GM18867 (cell line): ENCODE measurements around the gene CHP2.
"Not testable (repeated sequence)": the region's sequence is repeated elsewhere in the genome, so short reads cannot be mapped to it uniquely, and the experiment has no call there.

ENCODE experiments used
- ATAC-seq: cut with Tn5 transposase; IDR thresholded peaks from one replicate; pipeline ENCODE4 v1.9.1; 2021; ENCODE audit warnings: mild to moderate bottlenecking, moderate library complexity; ENCODE audit not compliant: unreplicated experiment

The CHP2 gene

DNA sequence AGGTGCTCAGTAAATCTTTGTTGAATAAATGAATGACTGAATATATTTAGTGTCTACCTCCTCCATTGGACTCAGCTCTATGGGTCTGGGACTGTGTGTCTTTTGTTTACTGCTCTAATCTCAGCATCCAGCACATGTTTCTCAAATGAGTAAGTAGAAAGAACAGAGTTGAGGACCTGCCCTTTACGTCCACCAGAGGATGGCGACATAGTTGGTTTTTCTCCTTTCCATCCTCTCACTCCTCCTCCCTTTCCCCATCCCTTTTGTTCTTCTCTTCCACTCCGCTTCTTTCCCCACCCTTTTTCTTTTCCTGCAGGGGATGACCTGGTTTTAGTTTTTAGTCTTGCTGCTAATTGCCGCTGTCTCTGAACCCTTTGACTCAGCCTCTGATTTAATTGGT, 12.1 kb upstream of the CHP2 start:
- no peak for ATAC-seq

DNA sequence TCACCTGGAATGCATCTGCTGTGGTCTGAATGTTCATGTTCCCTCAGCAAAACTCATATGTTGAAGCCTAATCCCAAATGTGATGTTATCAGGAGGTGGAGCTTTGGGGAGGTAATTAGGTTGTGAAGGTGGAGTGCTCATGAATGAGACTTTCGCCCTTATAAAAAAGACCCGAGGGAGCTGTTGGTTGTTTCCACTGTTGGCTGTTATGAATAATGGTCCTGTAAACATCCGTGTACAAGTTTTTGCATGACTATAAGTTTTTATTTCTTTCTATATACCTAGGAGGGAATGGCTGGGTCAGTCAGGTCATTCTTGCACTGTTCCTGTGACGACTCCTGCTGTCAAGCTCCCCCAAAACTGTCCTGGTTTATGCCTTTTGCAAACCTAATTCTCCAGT, 9.6 kb upstream of the CHP2 start:
- no peak for ATAC-seq

DNA sequence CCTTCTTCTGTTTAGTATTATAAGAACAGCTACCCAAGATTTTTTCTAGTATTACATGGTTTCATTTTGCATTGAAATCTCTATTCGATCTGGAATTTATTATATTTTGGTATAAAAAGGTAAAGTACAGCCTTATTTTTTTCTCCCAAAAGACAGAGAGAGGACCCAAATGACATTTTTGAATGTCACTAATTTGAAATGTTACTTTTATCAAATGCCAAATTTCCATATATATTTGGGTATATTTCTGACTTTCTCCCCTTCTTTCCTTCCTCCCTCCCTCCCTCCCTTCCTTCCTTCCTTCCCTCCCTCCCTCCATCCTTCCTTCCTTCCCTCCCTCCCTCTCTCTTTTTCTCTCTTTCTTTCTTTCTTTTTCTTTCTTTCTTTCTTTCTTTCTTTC, 6.2 kb upstream of the CHP2 start:
- no peak for ATAC-seq

DNA sequence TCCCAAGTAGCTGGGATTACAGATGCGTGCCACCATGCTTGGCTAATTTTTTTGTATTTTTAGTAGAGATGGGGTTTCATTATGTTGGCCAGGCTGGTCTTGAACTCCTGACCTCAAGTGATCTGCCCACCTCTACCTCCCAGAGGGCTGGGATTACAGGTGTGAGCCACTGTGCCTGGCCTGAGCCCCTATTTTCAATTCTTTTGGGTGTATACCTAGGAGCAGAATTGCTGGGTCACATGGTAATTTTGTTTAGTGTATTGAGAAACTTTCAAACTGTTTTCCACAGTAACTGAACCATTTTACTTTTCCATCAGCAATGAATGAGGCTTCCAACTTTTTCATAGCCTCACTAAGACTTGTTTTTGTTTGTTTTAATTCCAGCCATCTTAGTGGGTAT, 3.8 kb upstream of the CHP2 start:
- not testable (repeated sequence) for ATAC-seq

DNA sequence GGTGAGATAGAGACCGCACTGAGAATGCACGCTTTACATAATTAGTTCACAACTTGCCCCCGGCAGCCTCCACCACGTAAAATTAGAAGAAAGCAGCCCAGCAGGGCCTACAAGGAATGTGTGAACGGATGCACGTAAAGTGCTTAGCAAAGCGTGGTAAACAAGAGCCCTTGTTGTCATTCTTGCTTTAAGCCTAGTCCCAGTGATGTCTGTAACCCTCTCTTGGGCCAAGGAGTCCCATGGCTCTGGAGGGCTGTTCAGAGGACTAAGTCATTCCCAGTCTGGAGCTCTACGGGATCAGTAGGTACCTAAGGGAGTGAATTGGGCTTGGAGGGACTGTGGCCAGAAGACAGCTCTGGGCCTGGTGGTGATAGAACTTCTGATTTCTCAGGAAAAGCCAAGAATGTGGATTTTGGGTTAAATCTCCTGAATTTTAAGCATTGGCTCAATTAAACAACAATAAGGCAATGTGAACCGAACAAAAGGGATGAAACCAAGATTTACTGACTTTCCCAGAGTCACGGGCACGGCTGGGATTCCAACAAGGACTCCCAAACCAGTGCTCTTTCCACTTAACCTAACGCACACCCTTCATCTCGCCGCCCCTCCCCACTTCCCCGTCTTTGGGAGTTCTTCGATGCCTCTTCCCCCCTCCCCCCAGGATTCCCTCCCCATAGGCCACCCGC, 775 bp upstream of the CHP2 start:
- no peak for ATAC-seq

DNA sequence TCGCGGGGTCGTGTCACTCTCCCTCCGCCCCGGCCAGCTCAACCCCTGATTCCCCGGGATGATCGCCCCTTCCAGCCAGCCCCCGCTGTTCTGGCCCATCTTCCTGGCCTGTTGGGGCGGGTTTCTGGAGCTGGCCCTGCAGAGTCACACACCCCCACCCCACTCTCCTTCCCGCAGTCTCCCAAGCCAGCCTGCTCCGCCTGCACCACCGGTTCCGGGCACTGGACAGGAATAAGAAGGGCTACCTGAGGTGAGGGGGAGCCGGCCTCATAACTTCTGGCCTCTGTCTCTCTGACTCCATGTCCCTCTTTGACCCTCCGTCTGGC, 621 bp downstream of the CHP2 start:
- ATAC-seq, result no peak

DNA sequence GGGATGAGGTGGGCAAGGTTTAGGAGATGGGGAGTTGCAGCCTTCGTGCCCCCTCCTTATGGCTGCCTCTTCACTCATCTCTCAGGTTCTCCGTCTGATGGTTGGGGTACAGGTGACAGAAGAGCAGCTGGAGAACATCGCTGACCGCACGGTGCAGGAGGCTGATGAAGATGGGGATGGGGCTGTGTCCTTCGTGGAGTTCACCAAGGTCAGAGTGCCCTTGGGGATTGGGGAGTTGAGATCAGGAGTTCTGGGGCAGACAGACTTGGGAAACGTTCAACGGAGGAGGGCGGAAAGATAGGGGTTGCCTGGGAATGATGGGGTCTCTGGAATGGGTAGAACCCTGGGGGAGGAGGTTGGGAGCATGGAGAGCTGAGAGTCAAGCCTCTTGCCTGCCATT, 2.3 kb downstream of the CHP2 start:
- ATAC-seq, result no peak

DNA sequence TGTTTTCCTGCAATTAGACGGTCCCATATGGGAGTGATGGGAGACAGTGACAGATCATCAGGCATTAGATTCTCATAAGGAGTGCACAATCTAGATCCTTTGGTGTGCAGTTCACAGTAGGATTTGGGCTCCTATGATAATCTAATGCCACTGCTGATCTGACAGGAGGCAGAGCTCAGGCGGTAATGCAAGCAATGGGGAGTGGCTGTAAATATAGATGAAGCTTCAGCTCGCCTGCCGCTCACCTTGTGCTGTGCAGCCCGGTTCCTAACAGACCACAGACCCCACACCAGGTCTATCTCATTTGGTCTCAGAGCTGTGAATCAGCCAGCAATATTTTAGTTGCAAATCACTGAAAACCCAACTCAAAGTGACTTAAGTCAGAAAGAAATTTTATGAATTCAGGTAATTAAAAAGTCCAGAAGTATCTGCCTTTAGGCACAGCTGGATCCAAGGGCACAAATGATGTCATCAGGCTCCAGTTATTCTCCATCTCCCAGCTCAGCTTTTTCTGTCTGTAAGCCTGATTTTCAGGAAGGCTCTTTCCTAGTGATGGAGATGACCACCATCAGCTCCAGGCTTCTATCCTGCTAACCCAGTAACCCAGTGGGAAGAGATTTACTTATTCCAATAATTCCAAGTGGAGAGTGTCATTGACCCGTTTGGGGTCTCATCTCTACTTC, 3.3 kb downstream of the CHP2 start:
- ATAC-seq, result no peak

DNA sequence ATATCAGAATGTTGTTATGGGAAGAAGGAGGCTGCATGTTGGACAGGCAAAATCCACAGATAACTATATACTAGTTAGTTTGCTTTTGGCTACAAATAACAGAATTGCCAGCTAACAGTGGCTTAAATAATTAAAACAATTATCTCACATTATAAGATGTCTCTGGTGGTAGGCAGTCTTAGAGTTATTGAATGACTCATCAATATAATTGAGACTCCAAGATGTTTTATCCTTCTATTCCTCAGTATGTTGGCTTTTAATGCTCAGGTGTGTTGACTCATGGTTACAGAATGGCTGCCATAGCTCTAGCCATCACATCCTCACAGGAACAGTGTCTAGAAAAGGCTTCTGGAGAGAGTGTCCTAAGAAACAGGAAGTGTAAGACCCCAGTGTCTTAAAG, 11.1 kb downstream of the CHP2 start:
- ATAC-seq, result no peak

DNA sequence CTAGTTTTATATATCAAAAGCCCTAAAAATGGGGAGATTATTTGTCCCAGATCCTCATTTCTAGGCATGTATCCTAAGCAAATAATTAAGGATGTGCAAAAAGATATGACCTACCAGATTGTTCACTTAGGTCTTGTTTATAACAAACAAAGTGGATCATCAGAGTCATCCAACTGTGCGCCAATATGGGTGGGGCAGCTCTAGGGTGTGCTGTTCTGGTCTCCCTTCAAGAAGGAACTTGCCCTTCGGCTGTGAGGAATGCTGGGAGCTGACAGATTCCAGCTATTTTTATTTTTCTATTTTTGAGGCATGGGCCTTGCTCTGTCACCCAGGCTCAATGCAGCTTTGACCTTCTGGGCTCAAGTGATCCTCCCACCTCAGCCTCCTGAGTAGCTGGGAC, 13.8 kb downstream of the CHP2 start:
- no peak for ATAC-seq

DNA sequence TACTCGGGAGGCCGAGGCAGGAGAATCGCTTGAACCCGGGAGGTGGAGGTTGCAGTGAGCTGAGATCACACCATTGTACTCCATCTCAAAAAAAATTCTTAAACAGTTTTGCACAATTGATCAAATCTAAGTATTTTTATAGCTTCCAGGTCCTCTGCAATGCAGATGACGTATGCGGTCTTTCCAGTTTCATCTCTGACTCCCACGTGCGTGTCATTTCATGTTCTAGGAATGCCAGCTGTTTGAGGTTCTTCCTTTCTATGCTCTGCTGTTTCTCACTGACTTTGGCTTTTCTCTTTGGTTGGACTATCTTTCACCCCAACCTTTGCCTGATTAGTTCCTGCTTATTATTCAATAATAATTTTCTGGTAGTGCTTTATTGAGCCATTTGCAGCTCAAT, 16.2 kb downstream of the CHP2 start:
- ATAC-seq, result no peak

DNA sequence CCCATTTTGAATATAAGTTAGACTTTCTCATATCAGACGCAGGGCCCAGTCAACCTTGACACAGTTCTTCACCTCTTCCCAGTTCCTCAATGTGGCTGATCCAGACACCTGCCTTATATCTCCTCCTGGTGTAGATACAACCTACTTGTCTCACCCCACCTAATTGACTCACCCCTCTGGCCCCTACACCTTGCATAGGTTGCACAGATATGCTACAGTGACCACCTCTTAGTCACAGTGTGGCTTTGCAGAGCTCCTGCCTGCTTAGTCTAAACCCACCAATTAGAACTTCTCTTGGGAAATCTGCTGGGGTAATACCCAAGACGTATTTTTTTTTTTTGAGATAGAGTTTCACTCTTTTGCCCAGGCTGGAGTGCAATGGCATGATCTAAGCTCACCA, 16.8 kb downstream of the CHP2 start:
- no peak for ATAC-seq

DNA sequence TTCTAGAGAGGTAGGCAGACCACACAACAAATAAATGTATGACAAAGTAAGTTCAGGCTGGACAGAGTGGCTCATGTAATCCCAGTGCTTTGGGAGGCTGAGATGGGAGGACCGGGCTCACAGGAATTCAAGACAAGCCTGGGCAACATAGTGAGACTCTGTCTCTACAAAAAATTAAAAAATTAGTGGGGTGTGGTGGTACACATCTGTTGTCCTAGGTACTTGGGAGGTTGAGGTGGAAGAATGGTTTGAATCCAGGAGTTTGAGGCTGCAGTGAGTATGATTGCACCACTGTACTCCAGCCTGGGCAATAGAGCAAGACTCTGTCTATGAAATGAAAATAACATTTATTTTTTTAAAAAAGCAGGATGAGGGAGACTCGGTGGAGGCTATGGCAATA, 18.5 kb downstream of the CHP2 start:
- ATAC-seq, result no peak

DNA sequence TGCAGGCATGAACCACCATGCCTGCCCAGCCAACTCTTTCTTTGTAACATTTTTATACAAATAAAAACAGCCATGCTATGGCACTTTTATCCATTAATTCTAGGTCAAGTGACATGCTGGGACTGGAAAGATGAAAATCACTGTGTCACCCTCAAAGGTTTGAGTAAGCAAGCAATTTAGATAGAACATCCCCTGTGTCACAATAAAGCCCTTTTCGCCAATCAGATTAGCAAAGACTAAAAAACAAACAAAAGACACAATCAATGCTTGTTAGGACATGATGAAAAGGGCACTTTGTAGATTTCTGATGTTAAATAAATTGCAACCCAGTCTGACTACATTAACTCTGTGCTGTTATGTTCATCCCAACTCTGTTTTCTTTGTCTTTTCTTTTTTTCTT, 26.4 kb downstream of the CHP2 start:
- no peak for ATAC-seq

DNA sequence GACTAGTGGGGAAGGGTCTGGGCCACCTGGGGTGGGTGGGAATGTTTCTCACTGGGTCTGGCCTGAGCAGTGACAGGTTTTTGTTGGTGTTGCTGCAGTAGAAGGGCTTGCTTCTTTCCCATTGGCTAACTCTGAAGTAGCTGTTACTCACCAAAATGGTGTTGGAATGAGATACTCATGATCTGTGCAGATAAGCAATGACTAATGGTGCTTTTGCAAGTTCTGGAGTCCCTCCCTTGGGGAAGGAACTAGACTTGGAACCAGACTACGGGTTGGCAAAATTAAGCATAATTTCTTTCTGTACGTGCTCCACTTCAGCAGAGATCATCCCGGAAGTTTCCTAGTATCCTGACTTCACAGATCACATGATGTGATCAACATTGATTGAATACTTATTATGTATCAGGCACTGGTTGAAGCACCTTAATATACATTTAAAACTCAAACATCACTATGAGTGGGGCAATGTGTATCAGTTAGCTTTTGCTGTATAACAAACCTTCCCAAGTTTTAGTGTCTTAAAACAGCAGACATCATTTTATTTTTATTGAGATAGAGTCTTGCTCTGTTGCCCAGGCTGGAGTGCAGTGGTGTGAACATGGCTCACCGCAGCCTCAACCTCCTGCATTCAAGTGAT, 30.1 kb downstream of the CHP2 start:
- no peak for ATAC-seq

DNA sequence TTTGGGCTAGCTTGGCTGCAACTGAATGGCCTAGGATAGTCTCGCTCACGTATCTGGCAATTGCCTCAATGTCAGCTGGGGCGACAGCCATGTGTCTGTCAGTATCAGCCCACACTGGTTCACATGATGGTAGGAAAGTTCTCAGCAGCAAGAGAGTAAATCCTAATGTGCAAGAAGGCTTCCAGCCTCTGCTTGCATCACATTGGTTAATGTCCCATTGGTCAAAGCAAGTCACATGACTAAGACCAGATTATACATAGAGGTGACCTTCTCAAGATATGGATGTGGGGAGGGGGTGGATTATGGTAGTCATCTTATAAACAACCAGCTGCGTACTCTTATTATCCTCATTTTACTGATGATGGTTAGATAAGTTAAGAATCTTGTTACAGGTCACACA, 31.0 kb downstream of the CHP2 start:
- no peak for ATAC-seq

DNA sequence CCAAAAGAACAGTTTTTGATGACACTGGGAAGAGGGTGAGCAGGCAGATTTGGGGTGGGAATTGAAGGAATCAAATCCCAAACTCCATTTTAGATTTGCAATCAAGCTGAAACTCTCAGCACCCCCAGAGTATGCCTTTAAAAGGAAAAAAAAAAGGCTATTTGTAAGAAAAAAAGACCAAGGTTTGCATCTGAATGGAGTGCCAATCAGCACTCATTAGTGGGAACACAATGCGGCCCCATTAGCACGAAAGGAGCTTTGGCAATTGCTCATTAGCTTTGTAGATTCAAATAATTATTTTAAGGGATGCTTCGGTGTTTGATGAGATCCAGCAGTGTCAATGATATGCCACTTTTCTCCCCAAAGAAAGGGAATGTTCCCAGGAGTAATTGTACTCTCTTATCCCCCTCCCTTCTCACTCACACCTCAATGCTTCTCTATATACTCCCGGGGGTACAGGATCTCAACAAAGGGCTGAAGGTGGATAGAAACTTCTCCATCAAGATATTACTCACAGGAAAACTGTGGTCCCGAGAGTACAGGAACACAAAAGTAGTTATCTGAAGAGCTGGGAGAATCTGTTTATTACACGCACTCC, 32.2 kb downstream of the CHP2 start:
- ATAC-seq, result no peak

DNA sequence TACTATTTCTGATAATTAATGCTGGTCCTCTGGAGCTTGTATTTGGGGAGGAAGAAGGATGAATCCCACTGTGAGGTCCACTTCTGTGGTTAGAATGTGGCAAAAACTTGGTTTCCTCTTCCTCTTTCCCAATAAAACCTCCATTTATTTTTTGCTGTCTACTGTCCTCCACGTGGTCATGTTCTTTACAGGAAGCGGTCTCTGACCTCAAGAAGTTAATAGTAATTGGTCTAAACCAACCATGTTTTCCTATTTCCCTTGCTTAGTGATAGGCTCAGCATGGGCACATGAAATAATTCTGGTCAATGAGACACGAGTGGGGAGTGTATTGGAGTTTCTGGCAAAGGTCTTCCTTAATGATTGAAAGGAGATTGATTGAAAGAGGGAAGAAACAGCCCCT, 33.9 kb downstream of the CHP2 start:
- ATAC-seq, result no peak

DNA sequence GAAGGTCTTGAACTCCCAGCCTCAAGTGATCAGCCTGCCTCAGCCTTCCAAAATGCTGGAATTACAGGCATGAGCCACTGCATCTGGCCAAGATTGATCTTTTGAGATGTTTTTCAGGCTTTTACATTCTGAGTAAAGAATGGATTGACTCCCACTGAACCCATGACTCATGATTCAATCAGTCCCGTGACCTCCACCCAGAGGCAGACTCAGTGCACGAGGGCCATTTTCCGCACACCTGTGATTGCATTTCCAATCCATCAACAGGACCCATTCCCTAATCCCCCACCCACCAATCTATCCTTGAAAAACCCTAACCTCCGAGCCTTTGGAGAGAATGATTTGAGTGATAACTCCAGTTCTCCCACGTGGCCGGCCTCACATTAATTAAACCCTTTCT, 40.6 kb downstream of the CHP2 start:
- ATAC-seq, result no peak

DNA sequence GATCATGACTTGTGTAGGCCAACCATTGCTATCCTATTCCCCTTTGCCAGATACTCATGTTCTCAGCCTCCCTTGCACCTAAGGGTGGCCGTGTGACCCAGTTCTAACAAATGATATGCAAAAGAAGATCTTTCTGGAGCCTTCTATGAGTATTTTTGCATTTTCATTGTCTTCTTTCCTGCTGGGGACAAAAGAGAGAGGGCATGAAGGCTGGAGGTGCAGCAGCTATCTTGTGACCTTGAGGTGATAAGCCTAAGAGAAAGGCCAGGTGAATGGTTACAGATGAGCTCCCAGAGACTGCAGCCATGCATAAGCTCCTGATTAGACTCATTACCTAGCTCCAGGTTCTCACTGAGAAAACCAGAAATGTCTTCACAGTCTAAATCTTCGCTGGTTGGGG, 42.1 kb downstream of the CHP2 start:
- ATAC-seq, result no peak

DNA sequence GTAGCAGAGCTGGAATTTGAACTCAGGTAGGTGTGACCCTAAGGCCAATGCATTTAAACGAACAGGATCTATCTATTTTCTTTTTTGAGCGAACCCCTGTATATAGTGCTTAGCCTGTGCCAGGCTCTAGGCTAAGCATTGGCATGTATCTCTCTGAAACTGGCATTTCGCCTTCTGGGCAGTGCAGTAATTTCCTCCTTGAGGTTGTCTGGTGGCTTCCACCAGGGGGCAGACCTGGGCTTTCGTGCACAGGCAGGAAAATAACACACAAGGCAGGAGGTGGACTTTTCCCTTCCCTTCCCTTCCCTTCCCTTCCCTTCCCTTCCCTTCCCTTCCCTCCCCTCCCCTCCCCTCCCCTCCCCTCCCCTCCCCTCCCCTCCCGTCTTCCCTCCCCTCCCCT, 46.6 kb downstream of the CHP2 start:
- ATAC-seq, result no peak

DNA sequence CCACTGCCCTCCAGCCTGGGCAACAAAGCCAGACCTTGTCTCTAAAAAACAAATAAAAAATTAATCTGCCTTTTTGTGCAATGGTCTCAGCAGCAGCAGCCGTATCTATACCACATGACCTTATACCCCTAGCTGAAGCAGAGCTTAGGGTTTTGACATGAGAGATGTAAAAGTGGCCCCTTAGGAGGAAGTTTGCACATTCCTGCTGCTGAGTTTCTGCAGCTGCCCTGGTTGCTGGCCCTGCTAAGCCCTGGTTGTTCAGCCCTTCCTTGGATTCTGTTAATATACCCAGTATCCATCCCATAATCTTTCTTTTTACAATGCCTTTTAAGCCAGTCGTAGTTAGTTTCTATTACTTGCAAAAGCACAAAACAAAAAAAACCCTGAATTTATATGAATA, 48.0 kb downstream of the CHP2 start:
- ATAC-seq, result no peak
